Ascending aorta (tissue), 2 donors: Measurements from ENCODE around the gene SDK2. TPM values are rescaled to one million over a fixed set of nuclear protein-coding genes. Genes with fewer than 3 reads are reported as not detected.

Experiments
- DNase-seq, 2 donors: peaks; one replicate each; pipeline ENCODE4 v3.0.0-alpha.2; 2019; ENCODE audit warnings: low spot score in 2 of 2
- H3K27ac ChIP-seq, 2 donors: fragments of 200-600 bp; sonication (generic); one replicate each; pipeline ENCODE4 v1.5.1; 2016 to 2017; ENCODE audit warnings: mild to moderate bottlenecking in 1 of 2
- H3K27me3 ChIP-seq: fragments of 200-600 bp; sonication (generic); one replicate; pipeline ENCODE4 v1.5.1; 2017
- H3K36me3 ChIP-seq, 2 donors: fragments of 200-600 bp; sonication (generic); one replicate each; pipeline ENCODE4 v1.5.1; 2016
- H3K4me1 ChIP-seq, 2 donors: fragments of 200-600 bp; sonication (generic); one replicate each; pipeline ENCODE4 v1.5.1; 2016 to 2017; ENCODE audit warnings: mild to moderate bottlenecking in 1 of 2
- H3K4me3 ChIP-seq, 2 donors: fragments of 200-600 bp; sonication (generic); one replicate each; pipeline ENCODE4 v1.5.1; 2016 to 2017; ENCODE audit warnings: mild to moderate bottlenecking in 1 of 2
- H3K9me3 ChIP-seq, 2 donors: fragments of 200-600 bp; sonication (generic); one replicate each; pipeline ENCODE4 v1.5.1; 2016
- CTCF ChIP-seq, 3 experiments: fragments of 200-600 bp in 2 of 3; fragments of 450-650 bp in 1 of 3; sonication (generic) in 2 of 3; IDR thresholded peaks; one replicate each; pipeline ENCODE4 v1.5.1; 2016 to 2019; ENCODE audit warnings: antibody characterized with exemption in 3 of 3, mild to moderate bottlenecking in 1 of 3, moderate library complexity in 1 of 3
- intact Hi-C: fragments of 100-400 bp; cut with DNase I; formaldehyde crosslinking; loops from one replicate; pipeline ENCODE4 v1.15.1; 2023
- total RNA-seq: library from RNA; depleted of rRNA; stranded (reverse); fragments of >200 nt; gene quantifications from one replicate; pipeline ENCODE4 v1.1.0, GENCODE V29; 2016

SDK2 gene
- total RNA-seq, 1 donor from 2014 or later = 8.1 TPM

GRCh38 chr17:73522696-73523095 is 121.5 kb downstream of the SDK2 start:
- no peaks in the 10 kb centered on the region for H3K36me3 ChIP-seq
- no peaks in the 10 kb centered on the region for H3K4me1 ChIP-seq
- H3K27me3 ChIP-seq = no peaks in the 10 kb centered on the region
- DNase-seq = no peak
- H3K27ac ChIP-seq = no peak overlapping the region
- TF ChIP-seq CTCF (IDR thresholded peaks at IDR 0.05) = no peak
- intact Hi-C loops = no loop called here
- H3K4me3 ChIP-seq = no peak overlapping the region
- no peaks in the 10 kb centered on the region for H3K9me3 ChIP-seq

- no peaks in the 10 kb centered on the region for H3K36me3 ChIP-seq
- no peak for TF ChIP-seq CTCF (IDR thresholded peaks at IDR 0.05)
- H3K27ac ChIP-seq = no peak overlapping the region
- no peaks in the 10 kb centered on the region for H3K4me1 ChIP-seq
- H3K9me3 ChIP-seq = no peaks in the 10 kb centered on the region
- no peaks in the 10 kb centered on the region for H3K27me3 ChIP-seq
- DNase-seq = no peak
- no peak overlapping the region for H3K4me3 ChIP-seq
- intact Hi-C loops = no loop called here
These were observed 122.1 kb downstream of the SDK2 start for GRCh38 chr17:73522107-73522506.

- intact Hi-C loops = no loop called here
- Histone ChIP-seq H3K36me3 (no peaks in the 10 kb centered on the region), H3K9me3 (no peaks in the 10 kb centered on the region), H3K4me1 (no peaks in the 10 kb centered on the region), H3K27me3 (no peaks in the 10 kb centered on the region), H3K27ac (no peak overlapping the region), H3K4me3 (no peak overlapping the region)
- DNase-seq = no peak
- no peak for TF ChIP-seq CTCF (IDR thresholded peaks at IDR 0.05)
These were observed 122.9 kb downstream of the SDK2 start for GRCh38 chr17:73521376-73521775.

GRCh38 chr17:73520369-73520761 is 123.9 kb downstream of the SDK2 start:
- Histone ChIP-seq H3K27ac (no peak overlapping the region), H3K4me1 (no peaks in the 10 kb centered on the region), H3K36me3 (no peaks in the 10 kb centered on the region), H3K27me3 (no peaks in the 10 kb centered on the region), H3K9me3 (no peaks in the 10 kb centered on the region), H3K4me3 (no peak overlapping the region)
- intact Hi-C loops = no loop called here
- no peak for DNase-seq
- TF ChIP-seq CTCF (IDR thresholded peaks at IDR 0.05) = no peak

GRCh38 chr17:73519714-73520368 is 124.4 kb downstream of the SDK2 start:
- Histone ChIP-seq H3K9me3 (no peaks in the 10 kb centered on the region), H3K27ac (no peak overlapping the region), H3K4me3 (no peak overlapping the region), H3K4me1 (no peaks in the 10 kb centered on the region), H3K27me3 (no peaks in the 10 kb centered on the region), H3K36me3 (no peaks in the 10 kb centered on the region)
- intact Hi-C loops = no loop called here
- no peak for DNase-seq
- TF ChIP-seq CTCF (IDR thresholded peaks at IDR 0.05) = no peak

GRCh38 chr17:73519011-73519410 is 125.2 kb downstream of the SDK2 start:
- no peaks in the 10 kb centered on the region for H3K27me3 ChIP-seq
- H3K4me1 ChIP-seq = no peaks in the 10 kb centered on the region
- H3K4me3 ChIP-seq = no peak overlapping the region
- no peak for DNase-seq
- no peak overlapping the region for H3K27ac ChIP-seq
- intact Hi-C loops = no loop called here
- TF ChIP-seq CTCF (IDR thresholded peaks at IDR 0.05) = no peak
- H3K9me3 ChIP-seq = no peaks in the 10 kb centered on the region
- H3K36me3 ChIP-seq = no peaks in the 10 kb centered on the region
